NCI-H2081 treated with DMSO at 0.1 percent for 48 hours (cell line): ENCODE measurements around the gene GID4.

Source experiments
- DNase-seq: peaks from one replicate; lab custom pipeline; 2025; lab: John Stamatoyannopoulos, UW

The GID4 gene

DNA sequence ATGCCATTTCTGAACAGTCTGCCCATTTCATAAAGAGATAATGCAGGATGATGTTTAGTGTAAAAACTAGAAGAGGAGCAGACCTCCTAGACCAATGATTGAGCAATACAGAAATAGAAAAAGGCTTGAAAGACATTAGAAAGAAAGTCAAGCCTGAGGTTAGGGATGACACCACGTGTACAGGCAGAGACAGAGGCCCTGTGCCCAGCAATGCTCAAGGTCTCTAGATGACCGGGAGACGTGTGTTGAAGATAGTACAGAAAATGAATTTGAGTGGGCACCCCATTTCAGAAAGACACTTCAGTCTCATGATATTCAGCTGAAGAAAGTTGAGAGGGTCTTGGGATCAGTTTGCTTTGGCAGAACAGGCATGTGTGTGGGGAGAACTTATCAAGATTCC lies 5.4 kb downstream of the GID4 start:
- no peak for DNase-seq

DNA sequence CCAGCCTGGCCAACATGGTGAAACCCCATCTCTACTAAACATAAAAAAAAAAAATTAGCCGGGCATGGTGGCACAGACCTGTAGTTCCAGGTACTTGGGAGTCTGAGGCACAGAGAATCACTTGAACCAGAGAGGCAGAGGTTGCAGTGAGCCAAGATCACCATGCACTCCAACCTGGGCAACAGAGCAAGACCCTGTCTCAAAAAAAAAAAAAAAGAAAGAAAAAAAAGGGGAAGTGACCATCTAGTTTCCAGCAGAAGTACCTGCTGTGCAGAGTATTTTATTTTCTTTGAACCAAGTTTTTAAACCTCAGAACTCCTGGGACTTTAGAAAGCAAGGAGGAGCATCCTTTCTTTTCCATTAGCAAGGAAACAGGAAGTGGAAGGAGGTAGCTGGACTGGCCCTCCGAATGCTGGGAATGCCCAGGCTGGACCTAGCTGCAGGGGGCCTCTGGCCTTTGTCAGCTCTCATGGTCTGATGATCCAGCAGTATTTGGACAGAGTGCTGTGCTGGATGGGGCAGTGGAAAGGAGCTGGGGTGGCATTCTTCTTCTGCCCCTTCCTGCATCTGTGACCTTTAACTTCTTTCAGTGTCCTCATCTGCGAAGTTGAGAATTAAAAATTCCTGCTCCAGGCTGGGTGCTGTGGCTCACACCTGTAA lies 6.6 kb downstream of the GID4 start:
- DNase-seq: no peak

DNA sequence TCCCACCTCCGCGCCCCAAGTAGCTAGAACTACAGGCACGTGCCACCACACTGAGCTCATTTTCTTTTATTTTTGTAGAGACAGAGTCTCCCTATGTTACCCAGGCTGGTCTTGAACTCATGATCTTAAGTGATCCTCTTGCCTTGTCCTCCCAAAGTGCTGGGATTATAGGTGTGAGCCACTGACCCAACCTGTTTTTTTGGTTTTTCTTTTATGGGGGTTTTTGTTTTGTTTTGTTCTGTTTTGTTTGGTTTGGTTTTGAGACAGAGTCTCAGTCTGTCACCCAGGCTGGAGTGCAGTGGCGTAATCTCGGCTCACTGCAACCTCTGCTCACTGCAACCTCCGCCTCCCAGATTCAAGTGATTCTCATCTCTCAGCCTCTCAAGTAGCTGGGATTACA lies 16.4 kb downstream of the GID4 start:
- DNase-seq: no peak

DNA sequence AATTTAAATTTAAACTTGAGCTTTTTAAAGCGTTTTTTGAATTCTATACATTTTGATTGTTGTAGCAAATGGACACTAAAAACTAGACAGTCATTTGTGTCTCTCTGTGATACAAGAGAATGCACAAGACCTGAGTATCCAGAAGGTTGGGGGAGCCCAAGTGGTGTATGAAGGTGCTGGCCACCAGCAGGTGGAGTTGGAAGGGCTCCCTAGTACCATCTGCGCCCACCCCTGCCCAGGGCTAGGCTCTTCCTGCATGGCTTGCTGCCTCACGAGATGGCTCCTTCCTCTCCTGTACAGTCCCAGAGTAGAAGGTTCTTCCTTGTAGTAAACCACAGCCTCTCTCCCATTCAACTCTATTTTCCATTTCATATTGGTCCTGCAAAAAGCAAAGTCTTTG lies 17.0 kb downstream of the GID4 start:
- DNase-seq: no peak

DNA sequence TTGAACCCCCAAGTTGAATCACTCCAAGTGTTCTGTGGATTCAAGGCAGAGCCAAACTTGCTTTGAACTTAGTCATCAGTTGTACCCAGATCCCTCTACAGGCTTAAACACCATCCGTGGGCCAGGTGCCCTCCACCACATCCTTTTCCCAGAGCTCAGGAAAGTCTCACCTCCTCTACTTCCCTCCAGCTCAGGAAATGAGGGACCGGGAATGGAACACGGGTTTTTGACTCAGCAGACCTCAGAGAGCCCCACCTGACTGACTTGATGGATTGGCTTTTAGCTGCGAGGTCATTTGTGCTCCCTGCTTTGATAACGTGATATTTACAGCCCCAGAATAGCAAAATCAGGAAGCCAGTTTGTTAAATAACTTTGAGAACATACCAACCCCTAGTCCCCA lies 20.1 kb downstream of the GID4 start:
- no peak for DNase-seq

DNA sequence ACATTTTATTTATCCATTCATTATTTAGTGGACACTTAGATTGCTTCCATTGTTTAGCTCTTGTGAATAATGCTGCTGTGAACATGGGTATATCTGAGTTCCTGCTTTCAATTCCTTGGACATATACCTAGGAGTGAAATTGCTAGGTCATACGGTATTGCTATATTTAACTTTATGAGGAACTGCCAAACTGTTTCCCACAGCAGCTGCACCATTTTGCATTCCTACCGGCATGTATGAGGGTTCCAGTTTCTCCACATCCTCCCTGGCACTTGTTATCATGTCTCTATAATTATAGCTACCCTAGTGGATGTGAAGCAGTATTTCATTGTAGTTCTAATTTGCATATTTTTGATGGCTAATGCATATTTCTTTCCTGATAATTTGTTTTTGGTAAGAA lies 24.8 kb downstream of the GID4 start:
- no peak for DNase-seq

DNA sequence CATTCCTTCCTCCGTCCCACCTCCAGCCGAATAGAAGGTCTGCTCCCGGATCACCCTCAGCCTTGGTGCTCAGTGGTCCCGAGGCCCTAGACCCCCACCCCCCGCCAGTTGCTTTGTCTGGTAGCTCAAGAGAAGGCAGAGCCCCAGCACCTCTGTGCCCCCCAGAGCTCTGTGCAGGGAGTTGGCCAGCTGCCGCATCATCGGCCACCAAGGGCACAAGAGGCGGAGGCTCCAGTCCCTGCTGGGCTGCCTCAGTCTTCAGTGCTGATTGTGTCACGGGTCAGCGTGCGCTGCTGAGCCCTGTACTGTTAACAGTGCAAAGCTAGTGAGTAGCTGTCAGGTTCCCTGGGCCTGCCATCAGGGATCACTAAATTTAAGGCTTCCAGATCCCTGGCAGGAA lies 26.3 kb downstream of the GID4 start:
- no peak for DNase-seq

DNA sequence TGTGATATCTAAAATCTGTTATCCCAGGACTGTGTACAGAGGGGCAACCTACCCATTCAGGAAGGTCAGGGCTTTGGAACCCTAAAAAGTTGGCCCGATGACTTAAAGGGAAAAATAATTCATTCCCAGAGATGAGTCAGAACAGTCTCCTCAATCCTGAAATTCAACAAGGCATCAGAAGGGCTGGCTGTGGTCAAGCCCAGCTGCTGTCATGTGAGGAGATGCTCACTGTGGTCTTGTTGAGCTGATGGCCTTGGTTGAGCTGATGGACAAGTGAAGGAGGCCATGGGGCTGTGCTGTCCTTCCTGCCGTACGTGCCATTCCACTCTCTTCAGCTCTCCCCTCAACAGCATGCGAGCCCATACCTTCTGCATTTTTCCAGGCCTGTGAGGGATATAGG lies 27.7 kb downstream of the GID4 start:
- no peak for DNase-seq

DNA sequence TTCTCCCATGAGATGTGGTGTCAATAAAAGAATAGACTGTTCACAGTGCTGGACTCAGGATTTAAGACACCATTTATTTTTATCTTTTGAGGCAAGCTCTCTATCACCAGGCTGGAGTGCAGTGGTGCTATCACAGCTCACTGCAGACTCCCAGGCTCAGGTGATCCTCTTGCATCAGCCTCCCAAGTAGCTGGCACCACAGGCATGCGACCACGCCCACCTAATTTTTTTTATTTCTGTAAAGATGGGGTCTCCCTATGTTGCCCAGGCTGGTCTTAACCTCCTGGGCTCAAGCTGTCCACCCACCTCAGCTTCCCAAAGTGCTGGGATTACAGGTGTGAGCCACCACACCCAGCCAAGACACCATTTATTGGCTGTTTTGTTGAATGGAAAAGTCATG lies 29.9 kb downstream of the GID4 start:
- no peak for DNase-seq

DNA sequence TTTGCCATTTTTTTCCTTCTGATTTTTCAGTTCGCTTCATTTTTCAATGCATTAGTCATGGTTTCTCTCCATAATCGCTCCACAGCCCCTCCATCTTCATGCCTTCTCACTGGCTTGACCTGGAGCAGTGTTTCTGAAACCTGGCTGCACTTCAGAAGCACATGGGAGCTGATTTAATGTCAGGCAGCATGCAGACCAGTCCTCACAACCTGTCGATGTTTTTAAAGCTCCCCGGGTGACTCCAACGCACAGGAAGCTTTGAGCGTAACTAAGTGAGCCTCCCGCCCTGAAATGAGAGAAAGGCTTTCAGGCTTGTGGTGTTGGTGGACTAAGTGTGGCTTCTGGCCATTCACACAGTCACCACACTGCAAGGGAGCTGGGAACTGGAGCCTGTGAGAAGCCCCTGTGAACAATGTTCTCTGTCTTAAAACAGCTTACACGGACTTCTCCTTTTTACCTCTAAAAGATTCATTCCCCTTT lies 31.7 kb downstream of the GID4 start:
- DNase-seq: no peak

DNA sequence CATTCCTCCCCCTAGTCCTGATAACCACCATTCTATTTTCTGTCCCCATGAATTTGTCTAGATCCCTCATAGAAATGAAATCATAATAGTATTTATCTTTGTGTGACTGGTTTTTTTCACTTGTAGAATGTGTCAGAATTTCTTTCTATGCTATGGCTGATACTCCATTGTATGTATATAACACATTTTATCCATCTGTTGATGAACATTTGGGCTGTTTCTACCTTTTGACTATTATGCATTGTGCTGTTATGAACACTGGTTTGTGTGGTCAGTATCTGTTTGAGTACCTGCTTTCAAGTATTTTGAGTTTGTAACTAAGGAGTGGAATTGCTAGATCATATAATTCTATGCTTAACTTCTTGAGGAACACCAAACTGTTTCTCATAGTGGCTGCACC lies 32.5 kb downstream of the GID4 start:
- no peak for DNase-seq

DNA sequence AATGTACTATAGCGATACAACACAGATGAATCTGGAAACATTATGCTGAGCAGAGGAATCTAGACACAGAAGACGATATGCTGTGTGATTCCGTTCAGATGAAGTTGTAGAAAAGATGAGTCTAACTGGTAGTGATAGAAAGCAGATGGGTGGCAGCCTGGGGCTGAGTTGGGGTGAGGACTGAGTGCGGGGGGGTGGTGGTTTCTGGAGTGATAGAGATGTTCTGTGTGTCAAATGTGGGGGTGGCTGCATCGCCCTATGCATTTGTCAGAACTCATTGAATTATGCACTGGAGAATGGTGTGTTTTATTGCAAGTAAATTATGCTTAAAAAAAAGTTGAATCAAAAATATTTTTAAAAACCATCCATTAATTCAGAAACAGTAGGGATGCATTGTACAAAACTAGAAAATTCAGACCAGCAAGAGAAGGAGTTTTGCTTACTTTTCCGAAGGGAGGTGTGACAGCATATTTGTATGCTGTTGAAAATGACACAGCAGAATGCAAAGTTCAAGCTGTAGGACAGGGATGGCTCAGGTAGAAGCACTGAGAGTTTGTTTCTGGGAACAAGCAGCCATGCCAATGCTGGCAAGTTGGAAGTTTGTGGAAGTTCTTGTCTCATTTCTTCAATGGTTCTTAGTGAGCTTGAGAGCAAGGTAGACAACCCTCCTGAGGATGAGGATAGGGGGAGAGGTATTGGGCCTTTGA lies 35.5 kb downstream of the GID4 start:
- DNase-seq: no peak

DNA sequence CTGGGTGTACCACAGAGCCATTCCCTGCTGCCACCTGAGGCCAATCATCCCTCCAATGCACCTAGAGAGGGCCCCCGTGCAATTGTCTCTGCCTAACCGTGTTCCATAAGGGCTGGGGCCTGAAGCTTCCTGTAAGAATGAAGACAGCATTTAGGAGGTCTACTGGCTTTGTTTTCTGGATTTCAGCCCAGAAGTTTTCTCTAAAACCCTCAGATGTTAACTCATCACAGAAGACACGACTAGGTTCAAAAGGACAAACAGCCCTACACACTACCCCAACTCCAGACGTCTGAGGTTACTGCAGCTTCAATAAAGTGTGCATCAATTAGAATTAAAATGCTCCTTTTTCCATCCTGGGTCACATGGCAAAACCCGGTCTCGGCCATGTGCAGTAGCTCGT lies 37.7 kb downstream of the GID4 start:
- DNase-seq: no peak

DNA sequence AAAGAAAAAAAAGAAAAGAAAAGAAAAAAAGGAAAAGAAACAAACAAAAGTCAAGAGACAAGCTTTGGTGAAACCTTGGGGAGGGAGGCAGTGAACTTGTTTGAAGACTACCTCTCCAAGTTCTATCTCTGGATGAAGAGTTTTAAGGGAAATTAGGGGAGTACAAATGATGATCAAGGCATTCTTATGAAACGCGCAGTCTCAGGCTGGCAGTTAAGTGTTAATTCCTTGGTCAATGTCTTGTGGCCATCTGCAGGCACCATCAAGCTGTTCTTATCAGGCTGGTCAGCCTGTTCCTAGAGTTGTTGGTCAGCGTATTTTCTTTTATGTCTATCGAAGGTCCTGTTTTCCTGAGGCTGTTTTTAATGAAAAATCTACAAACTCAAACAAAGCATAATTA lies 40.3 kb downstream of the GID4 start:
- DNase-seq: no peak

DNA sequence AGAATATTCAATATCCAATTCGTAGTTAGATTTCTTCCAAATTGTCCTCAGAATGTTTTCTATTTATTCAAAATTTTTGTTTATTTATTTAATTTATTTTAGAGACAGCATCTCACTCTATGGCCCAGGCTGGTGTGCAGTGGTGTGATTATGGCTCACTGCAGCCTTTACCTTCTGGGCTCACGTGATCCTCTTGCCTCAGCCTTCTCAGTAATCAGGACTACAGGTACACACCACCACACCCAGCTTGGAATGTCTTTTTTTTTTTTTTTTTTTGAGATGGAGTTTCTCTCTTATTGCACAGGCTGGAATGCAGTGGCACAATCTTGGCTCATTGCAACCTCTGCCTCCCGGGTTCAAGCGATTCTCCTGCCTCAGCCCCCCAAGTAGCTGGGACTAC lies 45.0 kb downstream of the GID4 start:
- no peak for DNase-seq

DNA sequence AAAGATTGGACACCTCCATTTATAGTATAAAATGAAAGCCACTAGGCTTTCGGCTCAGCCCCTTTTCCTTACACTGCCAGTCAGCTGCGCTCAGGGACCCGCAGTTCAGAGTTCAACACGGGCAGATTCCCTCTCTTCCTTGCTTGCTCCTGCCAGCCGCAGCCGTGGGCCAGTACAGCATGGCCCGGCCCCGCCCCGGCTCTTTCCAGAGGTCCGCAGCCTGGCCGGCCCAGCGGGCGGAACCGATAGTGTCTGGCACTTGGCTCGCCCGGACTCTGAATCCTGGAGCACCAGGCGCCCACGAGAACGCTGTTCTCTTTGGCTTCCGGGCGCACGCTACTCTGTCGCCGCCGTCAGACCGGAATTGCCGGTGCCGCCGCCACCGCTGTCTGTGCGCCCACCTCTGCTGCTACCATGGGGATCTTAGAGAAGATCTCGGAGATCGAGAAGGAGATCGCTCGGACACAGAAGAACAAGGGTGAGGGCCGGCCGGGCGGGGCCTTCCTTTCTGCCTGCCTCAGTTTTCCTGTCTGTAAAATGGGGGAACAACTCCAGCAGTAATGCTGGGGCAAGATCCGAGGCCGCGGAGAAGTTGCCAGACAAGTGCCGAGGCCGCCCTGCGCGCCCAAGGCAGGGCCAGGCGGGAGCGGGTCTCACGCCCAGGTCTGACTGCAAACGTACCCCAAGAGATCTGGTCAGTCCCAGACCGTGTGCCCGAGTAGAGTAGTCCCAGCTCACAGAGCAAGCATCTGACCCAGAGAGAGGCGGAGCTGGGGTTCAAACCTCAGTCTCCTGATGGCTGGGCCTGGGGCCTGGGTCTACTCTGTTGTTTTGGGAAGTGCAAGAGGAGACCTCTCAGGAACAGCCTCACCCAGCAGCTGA lies 48.6 kb downstream of the GID4 start, which contains the start of gene DRG2:
DRG2 (plus strand) TSS at position 339 of the 882 bp plus-strand sequence; CDS start at position 415, 76 bp downstream.
- peak; percentile 41 for DNase-seq

DNA sequence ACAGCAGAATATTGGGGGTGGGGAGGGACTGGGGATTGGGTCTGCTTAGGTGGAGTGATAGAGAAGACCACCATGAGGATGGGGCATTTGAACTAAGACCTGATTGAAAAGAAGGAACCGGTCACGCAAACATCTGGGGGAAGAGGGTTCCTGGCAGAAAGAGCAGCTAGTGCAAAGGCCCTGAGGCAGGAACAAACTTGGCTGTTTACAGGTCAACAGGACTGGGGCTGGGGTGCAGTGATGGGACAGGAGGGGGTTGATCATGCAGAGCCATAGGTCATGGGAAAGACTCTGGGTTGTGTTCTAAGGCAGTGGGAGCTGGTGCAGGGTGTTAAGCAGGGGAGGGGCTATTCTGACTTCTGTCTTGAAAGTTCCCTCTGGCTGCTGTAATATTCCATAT lies 50.4 kb downstream of the GID4 start:
- DNase-seq: no peak

DNA sequence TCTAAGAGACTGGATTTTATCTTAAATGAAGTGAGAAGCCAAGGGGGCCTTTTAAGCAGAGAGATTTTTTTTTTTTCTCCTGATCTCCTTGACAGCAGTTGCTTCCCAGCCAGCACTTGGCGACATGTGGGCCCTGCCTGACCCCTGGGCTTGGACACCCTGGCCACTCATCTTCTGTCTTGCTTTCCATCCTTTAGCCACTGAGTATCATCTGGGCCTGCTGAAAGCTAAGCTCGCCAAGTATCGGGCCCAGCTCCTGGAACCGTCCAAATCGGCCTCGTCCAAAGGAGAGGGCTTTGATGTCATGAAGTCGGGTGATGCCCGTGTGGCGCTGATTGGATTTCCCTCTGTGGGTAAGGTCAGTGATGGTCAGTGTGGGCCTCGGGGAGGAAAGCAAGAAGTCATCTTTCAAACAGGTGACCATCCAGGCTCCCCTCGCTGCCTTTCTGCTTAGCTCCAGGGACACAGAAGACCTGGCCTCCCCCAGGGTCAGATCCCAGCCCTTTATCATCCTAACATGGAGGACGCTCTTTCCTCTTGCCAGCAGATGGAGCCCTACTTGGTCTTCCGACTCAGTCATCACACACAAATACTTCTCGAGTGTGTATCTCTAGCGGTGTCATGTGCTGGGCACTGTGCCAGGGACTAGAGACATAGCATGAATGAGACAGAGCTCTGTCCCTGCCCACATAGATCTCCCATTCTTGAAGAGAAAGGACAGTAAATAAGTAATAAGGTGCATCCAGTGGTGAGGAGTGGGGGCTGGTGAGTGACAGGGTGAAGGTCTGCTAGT lies 54.6 kb downstream of the GID4 start:
- DNase-seq: no peak

DNA sequence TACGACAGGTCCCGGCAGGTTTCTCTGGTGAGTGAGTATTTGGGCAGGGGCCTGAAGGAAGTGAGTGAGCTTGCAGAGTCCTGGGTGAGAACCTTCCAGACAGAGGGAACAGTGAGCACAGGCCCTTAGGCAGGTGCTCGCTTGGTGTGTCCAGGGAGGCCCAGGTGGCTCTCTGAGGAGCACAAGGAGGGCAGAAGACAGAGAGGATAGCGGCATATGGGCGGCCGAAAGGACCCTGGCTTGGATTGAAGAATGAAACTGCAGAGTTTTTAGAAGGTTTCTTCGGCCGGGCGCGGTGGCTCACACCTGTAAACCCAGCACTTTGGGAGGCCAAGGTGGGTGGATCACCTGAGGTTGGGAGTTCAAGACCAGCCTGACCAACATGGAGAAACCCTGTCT lies 55.2 kb downstream of the GID4 start:
- DNase-seq: no peak

DNA sequence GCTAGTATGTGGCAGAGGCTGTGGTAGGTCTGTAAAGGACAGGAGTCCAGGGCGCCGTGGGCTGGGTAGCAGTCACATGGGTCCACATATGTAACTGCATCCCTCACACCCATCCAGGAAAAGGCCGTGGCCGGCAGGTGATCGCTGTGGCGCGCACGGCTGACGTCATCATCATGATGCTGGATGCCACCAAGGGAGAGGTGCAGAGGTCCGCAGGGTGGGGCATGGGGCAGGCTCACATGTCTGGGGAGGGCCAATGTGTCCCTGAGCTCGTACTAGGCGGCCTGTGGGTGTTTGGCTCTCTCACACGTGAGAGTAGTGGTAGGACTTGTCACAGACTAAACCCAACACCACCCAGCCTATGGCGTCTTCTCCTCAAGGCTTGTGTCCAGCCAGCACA lies 60.3 kb downstream of the GID4 start:
- no peak for DNase-seq

DNA sequence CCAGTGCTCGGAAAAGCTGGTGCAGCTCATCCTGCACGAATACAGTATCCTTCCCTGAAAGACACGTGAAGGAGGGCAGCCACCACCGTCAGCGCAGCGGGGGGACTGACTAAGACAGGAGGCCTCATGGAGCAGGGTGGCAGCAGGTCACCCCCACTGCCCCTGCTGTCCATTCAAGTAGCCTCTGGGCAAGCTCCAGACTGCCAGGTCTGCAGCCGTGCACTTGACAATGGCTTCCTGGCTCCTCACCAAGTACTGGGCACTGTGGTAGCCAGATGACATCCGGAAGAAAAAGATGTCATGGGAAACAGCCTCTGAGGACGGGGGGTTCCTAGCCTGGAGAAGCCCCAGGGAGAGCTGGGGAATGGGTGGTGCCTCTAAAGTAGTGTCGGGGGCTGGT lies 61.4 kb downstream of the GID4 start:
- DNase-seq: no peak

DNA sequence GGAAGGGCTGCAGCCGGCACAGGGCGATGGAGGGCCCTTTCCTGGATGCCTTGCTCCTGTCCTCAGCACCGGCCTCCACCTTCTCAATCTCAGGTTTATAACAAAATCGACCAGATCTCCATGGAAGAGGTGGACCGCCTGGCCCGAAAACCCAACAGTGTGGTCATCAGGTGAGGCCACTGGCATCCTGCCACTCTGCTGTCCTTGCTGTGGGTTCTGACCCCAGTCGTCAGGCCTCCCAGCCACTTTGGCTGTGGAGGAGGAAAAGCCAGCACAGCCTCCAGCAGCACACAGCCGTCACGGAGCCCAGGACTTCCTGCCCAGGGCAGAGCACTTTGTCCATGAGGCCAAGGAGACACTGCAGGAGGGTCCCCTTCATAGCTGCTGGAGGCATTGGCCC lies 62.6 kb downstream of the GID4 start:
- no peak for DNase-seq
